CD4-positive, alpha-beta T cell treated with Interleukin-12 subunit alpha and Interleukin-12 subunit beta, for 1 hour (primary cell): ENCODE measurements around the gene ELOA.
A peak's percentile ranks its signal among the peaks of the same experiment; 100 is the strongest.
"Not testable (repeated sequence)": the region's sequence is repeated elsewhere in the genome, so short reads cannot be mapped to it uniquely, and the experiment has no call there.

ENCODE experiments used
- DNase-seq: peaks from one replicate; pipeline ENCODE4 v3.0.0-alpha.2; 2020

The ELOA gene

GRCh38 chr1:23790696-23791515 is 47.6 kb downstream of the ELOA start, which contains the start of gene LYPLA2:
TSS of gene LYPLA2 (plus strand) at chr1:23791145. CDS start at chr1:23792683, 1,538 bp downstream.
- peak; percentile 87 for DNase-seq

DNA sequence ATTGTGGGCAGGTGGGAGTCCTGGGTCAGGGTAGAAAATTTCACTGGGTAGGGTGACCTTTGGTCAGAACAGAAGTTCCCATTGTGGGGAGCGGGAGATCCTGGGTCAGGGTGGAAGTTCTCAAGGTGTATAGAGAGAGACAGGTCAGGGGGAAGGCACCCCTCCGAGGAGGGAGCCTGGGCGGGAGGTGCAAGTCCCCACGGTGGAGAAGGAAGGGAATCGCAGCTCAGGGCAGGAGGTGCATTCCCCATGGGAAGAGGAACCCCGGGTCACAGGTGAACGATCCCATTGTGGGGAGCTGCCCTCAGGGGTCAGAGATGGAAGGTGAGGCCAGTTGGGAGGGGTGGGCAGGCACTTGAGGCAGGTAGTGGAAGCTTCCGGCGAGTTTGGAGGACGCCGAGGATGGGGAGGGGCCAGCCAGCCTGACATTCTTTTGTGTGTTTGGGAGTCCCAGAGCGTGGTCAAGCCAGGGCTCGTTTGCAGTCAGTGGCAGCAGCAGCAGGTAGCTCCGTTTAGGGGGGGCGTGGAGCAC is 48.3 kb downstream of the ELOA start:
- peak; percentile 35 for DNase-seq

GRCh38 chr1:23792151-23792945 is 49.1 kb downstream of the ELOA start:
- DNase-seq = no peak

DNA sequence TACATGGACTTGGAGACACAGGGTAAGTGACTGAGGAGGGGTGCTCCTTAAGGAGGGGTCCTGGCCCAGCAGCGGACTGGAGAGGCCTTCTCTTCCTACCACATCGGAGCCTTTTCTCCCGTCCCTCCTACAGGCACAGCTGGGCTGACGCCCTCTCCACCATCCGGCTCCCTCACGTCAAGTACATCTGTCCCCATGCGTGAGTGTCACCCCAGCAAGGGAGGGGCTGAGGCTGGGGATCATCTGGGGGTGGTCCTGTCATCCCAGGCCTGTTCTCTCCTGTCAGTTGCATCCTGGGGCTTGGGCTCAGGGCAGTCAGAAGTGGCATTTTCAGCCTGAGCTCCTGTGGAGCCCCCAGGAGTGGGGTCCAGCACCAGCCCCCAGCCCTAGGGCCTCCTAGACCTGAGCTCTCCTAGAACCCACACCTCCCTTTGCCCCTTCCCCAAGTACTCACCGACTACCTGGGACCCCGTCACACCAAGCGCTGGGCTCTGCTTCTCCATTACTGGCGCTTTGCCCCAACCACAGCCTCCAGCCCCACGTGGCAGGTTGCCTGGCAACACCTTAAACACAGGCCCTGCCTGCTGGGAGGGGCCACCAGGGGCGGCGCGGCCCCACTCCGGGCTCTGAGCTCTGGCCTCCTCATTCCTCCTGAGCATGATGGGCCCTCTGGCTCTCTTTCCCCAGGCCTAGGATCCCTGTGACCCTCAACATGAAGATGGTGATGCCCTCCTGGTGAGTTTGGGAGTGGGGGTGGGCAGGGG is 49.9 kb downstream of the ELOA start:
- peak; percentile 56 for DNase-seq

DNA sequence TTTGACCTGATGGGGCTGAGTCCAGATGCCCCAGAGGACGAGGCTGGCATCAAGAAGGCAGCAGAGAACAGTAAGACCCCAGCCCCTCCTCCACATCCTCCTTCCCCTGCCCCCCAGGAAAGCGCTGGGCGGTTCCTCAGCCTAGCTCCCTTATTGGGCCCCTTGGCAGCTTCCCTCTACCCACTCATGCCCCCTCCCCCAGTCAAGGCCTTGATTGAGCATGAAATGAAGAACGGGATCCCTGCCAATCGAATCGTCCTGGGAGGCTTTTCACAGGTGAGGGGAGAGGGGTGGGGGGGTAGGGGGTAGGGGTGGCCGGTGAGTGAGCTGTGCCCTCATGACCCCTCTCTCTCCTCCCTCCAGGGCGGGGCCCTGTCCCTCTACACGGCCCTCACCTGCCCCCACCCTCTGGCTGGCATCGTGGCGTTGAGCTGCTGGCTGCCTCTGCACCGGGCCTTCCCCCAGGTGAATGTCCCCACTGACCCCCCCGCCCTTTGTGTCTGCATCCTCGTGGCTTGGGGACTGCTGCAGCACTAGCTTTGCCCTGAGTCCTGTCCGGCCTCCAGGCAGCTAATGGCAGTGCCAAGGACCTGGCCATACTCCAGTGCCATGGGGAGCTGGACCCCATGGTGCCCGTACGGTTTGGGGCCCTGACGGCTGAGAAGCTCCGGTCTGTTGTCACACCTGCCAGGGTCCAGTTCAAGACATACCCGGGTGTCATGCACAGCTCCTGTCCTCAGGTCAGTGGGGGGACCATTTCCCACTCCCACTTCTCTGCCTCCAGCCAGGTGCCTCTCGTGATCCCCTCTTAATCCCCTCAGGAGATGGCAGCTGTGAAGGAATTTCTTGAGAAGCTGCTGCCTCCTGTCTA is 50.8 kb downstream of the ELOA start:
- DNase-seq = no peak

DNA sequence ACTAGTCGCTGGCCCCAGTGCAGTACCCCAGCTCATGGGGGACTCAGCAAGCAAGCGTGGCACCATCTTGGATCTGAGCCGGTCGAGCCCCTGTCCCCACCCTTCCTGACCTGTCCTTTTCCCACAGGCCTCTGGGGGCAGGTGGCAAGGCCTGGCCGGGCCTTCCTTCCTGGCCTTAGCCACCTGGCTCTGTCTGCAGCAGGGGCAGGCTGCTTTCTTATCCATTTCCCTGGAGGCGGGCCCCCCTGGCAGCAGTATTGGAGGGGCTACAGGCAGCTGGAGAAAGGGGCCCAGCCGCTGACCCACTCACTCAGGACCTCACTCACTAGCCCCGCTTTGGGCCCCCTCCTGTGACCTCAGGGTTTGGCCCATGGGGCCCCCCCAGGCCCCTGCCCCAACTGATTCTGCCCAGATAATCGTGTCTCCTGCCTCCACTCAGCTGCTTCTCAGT is 51.5 kb downstream of the ELOA start:
- DNase-seq = not testable (repeated sequence)

GRCh38 chr1:23795676-23796465 is 52.6 kb downstream of the ELOA start:
- DNase-seq = no peak

- DNase-seq = no peak
Observed at GRCh38 chr1:23796466-23797271, 53.4 kb downstream of the ELOA start.

GRCh38 chr1:23797478-23798448 is 54.5 kb downstream of the ELOA start:
- DNase-seq = no peak

GRCh38 chr1:23798662-23799142 is 55.4 kb downstream of the ELOA start:
- no peak for DNase-seq

GRCh38 chr1:23799255-23799569 is 55.9 kb downstream of the ELOA start:
- DNase-seq = no peak

DNA sequence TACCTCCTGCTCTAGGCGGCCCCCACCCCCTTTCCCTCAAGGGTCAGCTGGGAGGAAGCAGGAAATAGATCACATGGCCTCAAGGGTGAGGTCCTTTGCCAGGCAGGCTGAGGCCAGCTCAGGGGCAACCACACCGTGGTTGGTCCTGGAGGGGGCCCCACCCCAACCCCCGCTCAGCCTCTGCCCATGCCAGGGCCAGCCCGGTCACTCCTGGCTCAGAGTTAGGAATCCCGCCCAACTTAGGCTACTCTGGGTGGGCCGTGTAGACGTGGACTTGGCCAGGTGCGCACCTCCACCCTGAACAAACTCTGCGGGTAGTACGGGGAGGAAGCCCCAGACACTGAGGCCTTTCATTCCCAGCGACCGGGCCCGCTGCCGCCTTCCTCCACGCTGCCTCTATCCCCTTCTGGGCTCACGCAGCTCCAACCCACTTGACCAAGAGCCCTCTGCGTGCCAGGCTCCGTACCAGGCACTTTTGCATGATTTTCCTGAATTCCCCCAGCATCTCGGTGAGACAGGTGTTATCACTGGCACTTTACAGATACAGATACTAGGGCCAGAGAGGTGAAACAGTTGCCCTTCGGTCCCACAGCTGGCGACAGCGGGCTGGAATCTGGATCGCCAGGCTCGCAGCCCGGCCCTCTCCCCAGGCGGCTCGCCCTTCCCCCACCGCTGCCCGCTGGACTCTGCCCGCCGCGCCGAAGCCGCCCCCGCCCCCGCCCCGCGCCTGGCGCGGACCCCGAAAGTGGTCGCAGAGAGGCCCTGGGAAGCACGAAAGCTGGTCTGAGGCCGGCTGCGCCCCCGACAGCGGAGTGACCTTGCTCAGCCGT is 56.5 kb downstream of the ELOA start:
- peak; percentile 44 for DNase-seq

DNA sequence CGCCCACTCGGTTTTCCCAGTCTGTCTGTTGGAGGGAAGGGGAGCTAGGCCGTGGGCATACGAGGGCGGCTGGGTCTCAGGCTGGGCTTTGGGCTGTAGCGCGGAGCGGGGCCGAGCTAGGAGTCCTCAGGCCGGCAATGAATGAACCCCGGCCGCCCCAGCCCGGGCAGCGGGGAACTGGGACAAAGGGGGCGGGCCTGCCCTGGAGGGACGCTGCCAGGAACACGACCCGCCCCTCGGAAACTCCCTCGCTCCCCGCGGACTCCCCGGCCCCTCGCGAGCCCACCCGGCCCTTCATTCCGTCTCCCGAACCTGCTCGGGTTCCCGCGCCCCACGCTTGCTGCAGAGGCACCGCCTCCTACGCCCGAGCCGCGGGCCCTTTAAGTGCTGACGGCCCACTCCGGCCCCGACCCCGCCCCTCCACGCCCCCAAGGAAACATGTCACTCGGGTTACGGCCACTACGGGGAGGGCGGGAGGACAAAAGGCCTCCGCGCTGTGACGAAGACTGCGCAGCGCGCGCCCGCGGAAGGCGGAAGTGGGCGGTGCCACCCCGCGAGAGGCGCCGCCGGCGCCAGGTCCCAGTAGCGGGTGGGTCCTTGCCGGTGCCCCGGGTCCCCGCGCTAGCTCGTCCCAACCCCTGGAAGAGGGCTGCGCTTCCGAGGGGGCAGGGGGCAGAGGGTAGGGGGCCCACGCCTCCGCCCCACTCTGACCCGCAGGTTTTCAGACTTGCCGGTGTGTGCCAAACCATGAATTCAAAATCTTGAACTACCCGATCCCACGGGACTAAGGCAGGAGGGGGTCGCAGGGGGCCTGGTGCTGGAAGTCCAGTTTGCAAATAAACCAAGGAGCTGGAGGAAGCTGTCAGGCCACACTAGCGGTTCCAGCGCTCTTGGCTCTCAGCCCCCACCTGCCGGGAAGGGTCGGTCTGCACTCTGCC is 57.4 kb downstream of the ELOA start, which contains the start of gene GALE:
TSS of gene GALE (minus strand) at position 355 of the 938 bp plus-strand sequence. CDS start 1,747 bp downstream, outside the sequence.
- DNase-seq = peak; percentile 97

DNA sequence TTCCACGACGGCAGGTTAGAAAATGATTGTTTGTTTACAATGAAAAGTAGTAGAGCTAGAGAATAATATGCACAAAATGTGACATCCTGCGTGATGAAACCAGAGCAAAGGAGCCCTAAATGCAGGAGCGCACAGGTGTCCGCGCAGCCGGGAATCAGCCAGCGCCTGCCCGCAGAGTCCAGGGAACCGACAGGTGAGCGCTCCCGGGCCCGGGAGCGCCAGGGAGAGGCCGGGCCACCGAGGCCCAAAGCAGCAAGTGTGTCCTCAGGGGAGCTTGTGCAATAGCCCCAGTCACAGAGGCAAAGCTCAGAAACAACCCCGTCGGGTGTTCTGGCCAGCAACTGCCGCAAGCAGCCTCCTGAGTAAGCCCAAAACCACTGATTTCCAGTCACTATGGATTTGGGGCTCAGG is 58.1 kb downstream of the ELOA start:
- DNase-seq = no peak

DNA sequence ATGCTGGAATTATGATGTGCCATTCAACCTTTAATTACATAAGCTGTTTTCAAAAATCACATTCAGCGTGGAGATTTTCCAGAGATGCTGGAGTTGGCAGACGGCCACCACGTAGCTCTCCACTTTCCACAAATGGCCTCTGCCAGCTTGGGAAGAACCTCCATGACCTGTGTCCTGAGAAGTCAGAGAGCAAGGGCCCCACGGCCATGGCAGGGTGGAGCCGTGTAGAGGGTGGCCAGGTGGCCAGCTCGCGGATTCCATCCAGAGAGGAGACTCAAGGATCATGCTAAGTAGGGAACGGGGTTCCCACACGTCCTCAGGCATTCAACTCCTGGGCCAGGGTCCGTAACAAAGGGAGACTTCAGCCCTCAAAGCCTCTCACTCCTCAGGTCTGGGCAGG is 58.6 kb downstream of the ELOA start:
- DNase-seq = no peak

DNA sequence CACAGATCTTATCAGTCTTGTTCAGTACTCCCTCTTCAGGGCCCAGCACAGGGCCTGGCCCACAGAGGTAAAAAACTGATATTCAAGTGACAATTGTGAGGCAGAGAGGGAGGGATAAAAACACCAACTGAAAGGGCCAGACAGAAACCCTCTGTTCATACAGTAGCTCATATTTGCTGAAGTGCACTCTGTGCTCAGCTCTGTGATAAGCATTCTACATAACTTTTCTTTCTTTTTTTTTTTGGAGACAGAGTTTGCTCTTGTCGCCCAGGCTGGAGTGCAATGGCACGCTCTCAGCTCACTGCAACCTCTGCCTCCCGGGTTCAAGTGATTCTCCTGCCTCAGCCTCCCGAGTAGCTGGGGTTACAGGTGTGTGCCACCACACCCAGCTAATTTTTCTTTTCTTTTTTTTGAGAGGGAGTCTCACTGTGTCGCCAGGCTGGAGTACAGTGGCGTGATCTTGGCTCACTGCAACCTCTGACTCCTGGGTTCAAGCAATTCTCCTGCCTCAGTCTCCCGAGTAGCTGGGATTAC is 59.6 kb downstream of the ELOA start:
- not testable (repeated sequence) for DNase-seq
